Keratinocyte (primary cell): ENCODE measurements around the gene PLB1. TPM values are rescaled to one million over a fixed set of nuclear protein-coding genes. Genes with fewer than 3 reads are reported as not detected.

Source experiments
- DNase-seq: peaks from one replicate; pipeline ENCODE4 v3.0.0-alpha.2; 2011; ENCODE audit warnings: low read depth, missing footprints, low spot score
- FAIRE-seq: peaks from 2 replicates; lab custom pipeline; 2011; peaks lifted over from hg19 to GRCh38; lab: Jason Lieb, UNC
- H2AFZ ChIP-seq: 2 replicates; pipeline ENCODE4 v1.6.0; 2012; ENCODE audit warnings: low read length, control low read depth, inconsistent platforms; ENCODE audit not compliant: control insufficient read depth
- H3K27ac ChIP-seq: 2 replicates; pipeline ENCODE4 v1.5.1; 2011; ENCODE audit warnings: low read length; ENCODE audit not compliant: control insufficient read depth, insufficient read depth
- H3K27me3 ChIP-seq: 3 replicates; pipeline ENCODE4 v1.6.0; 2011; ENCODE audit warnings: low read length; ENCODE audit not compliant: control insufficient read depth, insufficient read depth; ENCODE audit errors: extremely low read depth
- H3K36me3 ChIP-seq, 2 experiments: 2 replicates in 1 of 2; 3 replicates in 1 of 2; pipeline ENCODE4 v1.5.1; 2011; ENCODE audit warnings: low read length in 2 of 2, mild to moderate bottlenecking in 1 of 2; ENCODE audit not compliant: control insufficient read depth in 2 of 2, insufficient read depth in 2 of 2; ENCODE audit errors: extremely low read depth in 1 of 2
- H3K4me1 ChIP-seq: 3 replicates; pipeline ENCODE4 v1.5.1; 2011; ENCODE audit warnings: low read length; ENCODE audit not compliant: control insufficient read depth, insufficient read depth; ENCODE audit errors: extremely low read depth
- H3K4me2 ChIP-seq: 3 replicates; pipeline ENCODE4 v1.6.0; 2011; ENCODE audit warnings: low read depth, low read length; ENCODE audit not compliant: control insufficient read depth, insufficient read depth; ENCODE audit errors: extremely low read depth
- H3K4me3 ChIP-seq, 3 experiments: fragments of 200-600 bp in 1 of 3; sonication (generic) in 1 of 3; 2 replicates in 2 of 3; 3 replicates in 1 of 3; pipeline ENCODE4 v1.5.1; 2011 to 2016; ENCODE audit warnings: low read length in 3 of 3, mild to moderate bottlenecking in 3 of 3, control low read depth in 2 of 3, inconsistent platforms in 1 of 3, low read depth in 1 of 3, mixed read lengths in 1 of 3, mixed run types in 1 of 3, moderate library complexity in 1 of 3; ENCODE audit not compliant: control insufficient read depth in 2 of 3, insufficient read depth in 2 of 3; ENCODE audit errors: extremely low read depth in 1 of 3
- H3K79me2 ChIP-seq: 2 replicates; pipeline ENCODE4 v1.6.0; 2012; ENCODE audit warnings: low read length; ENCODE audit not compliant: control insufficient read depth, insufficient read depth
- H3K9ac ChIP-seq: 3 replicates; pipeline ENCODE4 v1.6.0; 2011; ENCODE audit warnings: low read length; ENCODE audit not compliant: control insufficient read depth, insufficient read depth; ENCODE audit errors: extremely low read depth
- H3K9me1 ChIP-seq: 3 replicates; pipeline ENCODE4 v1.6.0; 2011; ENCODE audit warnings: low read length; ENCODE audit not compliant: control insufficient read depth, insufficient read depth; ENCODE audit errors: extremely low read depth
- H3K9me3 ChIP-seq: 2 replicates; pipeline ENCODE4 v1.5.1; 2012; ENCODE audit warnings: low read depth, low read length; ENCODE audit not compliant: control insufficient read depth
- H4K20me1 ChIP-seq: 3 replicates; pipeline ENCODE4 v1.6.0; 2011; ENCODE audit warnings: low read length; ENCODE audit not compliant: control insufficient read depth, insufficient read depth; ENCODE audit errors: extremely low read depth
- CTCF ChIP-seq, 3 experiments: IDR thresholded peaks in 1 of 3; conservative IDR thresholded peaks in 1 of 3; optimal IDR thresholded peaks in 1 of 3; 2 replicates in 2 of 3; 3 replicates in 1 of 3; pipeline versions ENCODE3 to v1.5.1; 2011; ENCODE audit warnings: low read length in 3 of 3, mild to moderate bottlenecking in 3 of 3, moderate library complexity in 2 of 3, control low read depth in 1 of 3, inconsistent platforms in 1 of 3; ENCODE audit not compliant: insufficient read depth in 2 of 3; ENCODE audit errors: extremely low read depth in 1 of 3
- EZH2 ChIP-seq: IDR thresholded peaks from one replicate; pipeline ENCODE4 v1.6.1; 2012; ENCODE audit warnings: inconsistent platforms, mild to moderate bottlenecking, low read length, moderate library complexity
- dilution Hi-C: fragments of 300-500 bp; cut with MboI; formaldehyde crosslinking; loops from one replicate; pipeline ENCODE4 v1.7.0; 2020; ENCODE audit warnings: low sequenced_read_pairs; ENCODE audit not compliant: extremely low pct_ligation_motif_present
- polyA plus RNA-seq, 5 experiments: library from polyadenylated mRNA; depleted of rRNA in 3 of 5; stranded (reverse) in 3 of 5; stranded (forward) in 1 of 5; unstranded in 1 of 5; fragments of >200 nt; gene quantifications; 1 replicate in 1 of 5; 2 replicates in 3 of 5; 3 replicates in 1 of 5; pipeline versions ENCODE4 v1.2.1 to v1.2.3, GENCODE V29; 2011 to 2012; ENCODE audit warnings: missing spikeins in 2 of 5, low read depth in 1 of 5, low replicate concordance in 1 of 5

PLB1 gene
- polyA plus RNA-seq, 1 donor (not counting 4 experiments of a cell fraction or from before 2014, with no cell fraction given) = 6.7 TPM

GRCh38 chr2:28538134-28538533 is 42.3 kb downstream of the PLB1 start:
- Histone ChIP-seq H3K9ac (no peak overlapping the region), H3K27me3 (no peaks in the 10 kb centered on the region), H3K4me3 (no peak overlapping the region), H3K4me2 (no peak overlapping the region), H4K20me1 (no peaks in the 10 kb centered on the region), H3K36me3 (no peaks in the 10 kb centered on the region), H3K27ac (no peak overlapping the region), H2AFZ (no peak overlapping the region), H3K9me1 (no peaks in the 10 kb centered on the region), H3K9me3 (no peaks in the 10 kb centered on the region), H3K4me1 (no peaks in the 10 kb centered on the region), H3K79me2 (no peaks in the 10 kb centered on the region)
- dilution Hi-C loops = no loop called here
- no peak for DNase-seq
- TF ChIP-seq CTCF (optimal IDR thresholded peaks at IDR 0.05 in 1 of 3, IDR thresholded peaks at IDR 0.05 in 1 of 3, conservative IDR thresholded peaks at IDR 0.05 in 1 of 3; ENCODE audit: extremely low read depth in 1 of 3, insufficient read depth in 2 of 3, low read length in 3 of 3) = no peak
- no peak for TF ChIP-seq EZH2
- no peak for FAIRE-seq

- no peak overlapping the region for H2AFZ ChIP-seq
- no peak overlapping the region for H3K4me2 ChIP-seq
- no peaks in the 10 kb centered on the region for H3K9me1 ChIP-seq
- TF ChIP-seq EZH2 = no peak
- TF ChIP-seq CTCF (optimal IDR thresholded peaks at IDR 0.05 in 1 of 3, IDR thresholded peaks at IDR 0.05 in 1 of 3, conservative IDR thresholded peaks at IDR 0.05 in 1 of 3; ENCODE audit: extremely low read depth in 1 of 3, insufficient read depth in 2 of 3, low read length in 3 of 3) = no peak
- H3K9ac ChIP-seq = no peak overlapping the region
- dilution Hi-C loops = no loop called here
- no peaks in the 10 kb centered on the region for H4K20me1 ChIP-seq
- no peaks in the 10 kb centered on the region for H3K27me3 ChIP-seq
- DNase-seq (no peak), FAIRE-seq (no peak)
- no peaks in the 10 kb centered on the region for H3K9me3 ChIP-seq
- no peaks in the 10 kb centered on the region for H3K36me3 ChIP-seq
- H3K79me2 ChIP-seq = no peaks in the 10 kb centered on the region
- H3K4me1 ChIP-seq = no peaks in the 10 kb centered on the region
- H3K4me3 ChIP-seq = no peak overlapping the region
- H3K27ac ChIP-seq = no peak overlapping the region
These were observed 42.8 kb downstream of the PLB1 start for GRCh38 chr2:28538652-28539051.
